Mammary epithelial cell (primary cell): ENCODE measurements around the gene GRB7.

ENCODE experiments used
- EZH2 ChIP-seq: IDR thresholded peaks from 2 replicates; pipeline ENCODE4 v1.6.1; 2012; ENCODE audit warnings: low read length, inconsistent platforms, borderline replicate concordance
- TF ChIP-seq, protein P1 (sequence below), 2 donors: IDR thresholded peaks in 1 of 2; conservative IDR thresholded peaks in 1 of 2; 2 replicates each; pipeline ENCODE4 v1.5.1; 2011 to 2012; ENCODE audit warnings: inconsistent platforms in 2 of 2, low read length in 2 of 2, mild to moderate bottlenecking in 2 of 2, control low read depth in 1 of 2, low read depth in 1 of 2; ENCODE audit not compliant: insufficient read depth in 1 of 2; ENCODE audit errors: extremely low read depth in 1 of 2

DNA sequence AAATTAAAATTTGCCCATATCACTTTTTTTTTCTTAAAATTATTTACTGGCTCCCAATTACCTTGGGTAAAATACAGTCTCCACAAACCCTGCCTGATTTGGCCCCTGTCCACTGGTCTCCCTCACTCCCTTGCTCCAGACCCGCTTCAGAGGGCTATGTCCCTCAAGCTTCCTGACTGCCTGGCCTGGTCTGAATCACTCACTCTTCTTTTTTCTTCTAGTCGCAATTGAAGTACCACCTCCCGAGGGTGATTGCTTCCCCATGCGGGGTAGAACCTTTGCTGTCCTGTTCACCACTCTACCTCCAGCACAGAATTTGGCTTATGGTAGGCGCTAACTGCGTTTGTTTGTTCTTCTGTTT lies 49.3 kb upstream of the GRB7 start:
- TF ChIP-seq, protein P1, sequence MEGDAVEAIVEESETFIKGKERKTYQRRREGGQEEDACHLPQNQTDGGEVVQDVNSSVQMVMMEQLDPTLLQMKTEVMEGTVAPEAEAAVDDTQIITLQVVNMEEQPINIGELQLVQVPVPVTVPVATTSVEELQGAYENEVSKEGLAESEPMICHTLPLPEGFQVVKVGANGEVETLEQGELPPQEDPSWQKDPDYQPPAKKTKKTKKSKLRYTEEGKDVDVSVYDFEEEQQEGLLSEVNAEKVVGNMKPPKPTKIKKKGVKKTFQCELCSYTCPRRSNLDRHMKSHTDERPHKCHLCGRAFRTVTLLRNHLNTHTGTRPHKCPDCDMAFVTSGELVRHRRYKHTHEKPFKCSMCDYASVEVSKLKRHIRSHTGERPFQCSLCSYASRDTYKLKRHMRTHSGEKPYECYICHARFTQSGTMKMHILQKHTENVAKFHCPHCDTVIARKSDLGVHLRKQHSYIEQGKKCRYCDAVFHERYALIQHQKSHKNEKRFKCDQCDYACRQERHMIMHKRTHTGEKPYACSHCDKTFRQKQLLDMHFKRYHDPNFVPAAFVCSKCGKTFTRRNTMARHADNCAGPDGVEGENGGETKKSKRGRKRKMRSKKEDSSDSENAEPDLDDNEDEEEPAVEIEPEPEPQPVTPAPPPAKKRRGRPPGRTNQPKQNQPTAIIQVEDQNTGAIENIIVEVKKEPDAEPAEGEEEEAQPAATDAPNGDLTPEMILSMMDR (conservative IDR thresholded peaks at IDR 0.05 in 1 of 2, IDR thresholded peaks at IDR 0.05 in 1 of 2; ENCODE audit: extremely low read depth in 1 of 2, insufficient read depth in 1 of 2, low read depth in 1 of 2, low read length in 2 of 2) = no peak
- TF ChIP-seq EZH2 = no peak
